ENCODE data around the gene POC1A. TPM values are rescaled to one million over a fixed set of nuclear protein-coding genes. Genes with fewer than 3 reads are reported as not detected.

The POC1A gene
- total RNA-seq, 1 experiment from 2014 or later = 16.1 TPM

DNA sequence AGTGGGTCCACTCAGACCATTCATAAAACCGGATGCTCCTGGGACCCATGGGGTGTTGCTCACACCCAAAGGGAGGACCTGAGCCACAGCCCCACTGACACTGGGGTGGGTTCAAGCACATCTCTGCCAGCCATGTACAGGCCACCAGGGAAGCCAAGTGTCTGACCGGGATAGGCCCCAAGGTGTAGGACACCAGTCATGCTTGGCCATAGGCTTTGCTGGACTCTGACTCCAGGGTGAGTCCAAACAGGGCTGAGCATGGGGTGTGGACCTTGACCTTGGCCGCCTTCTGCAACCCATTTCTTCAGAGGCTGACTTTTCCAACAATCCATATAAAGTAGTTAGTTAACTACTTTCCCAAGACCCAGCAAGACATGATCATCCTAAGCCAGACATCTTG lies 66.5 kb downstream of the POC1A start:
- DNase-seq (ENCODE audit: low spot score) = no peak
- no TSS peak for BruUV-seq (replicated peaks)
- CTCF ChIA-PET = no interaction called here

DNA sequence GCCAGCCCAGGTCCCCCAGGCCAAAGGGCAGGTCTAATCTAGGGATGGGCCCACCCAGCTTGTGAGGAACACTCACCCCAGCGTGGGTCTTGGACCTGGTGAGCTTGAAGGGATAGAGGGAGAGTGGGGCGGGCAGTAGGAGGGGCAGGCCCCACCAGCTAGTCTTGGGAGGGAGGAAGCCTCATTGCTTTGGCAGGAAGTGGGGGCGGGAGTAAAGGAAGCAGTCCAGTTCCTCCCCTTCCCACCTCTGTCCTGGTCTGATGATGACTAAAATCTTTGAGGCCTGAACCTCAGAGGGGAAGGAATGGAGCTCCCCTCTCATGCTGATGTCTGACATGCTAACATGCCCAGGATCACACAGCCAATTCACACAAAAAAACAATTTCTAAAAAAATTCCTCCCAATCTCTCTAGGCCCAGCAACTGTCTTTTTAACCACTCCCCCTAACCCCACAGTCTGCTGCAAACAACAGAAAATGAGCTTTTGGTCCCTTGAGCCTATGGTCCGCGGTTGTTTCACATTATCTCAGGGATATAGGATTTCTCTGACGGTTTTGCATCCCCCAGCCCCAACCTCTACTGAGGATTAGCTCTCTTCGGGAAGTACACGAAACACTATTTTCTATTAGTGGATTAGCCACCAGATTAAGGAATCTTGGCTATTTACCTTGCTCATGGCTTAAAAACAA lies 67.1 kb downstream of the POC1A start:
- CTCF ChIA-PET = no interaction called here
- POLR2A ChIA-PET (ENCODE audit: low non-redundant PET) = no interaction called here
- no peaks in the 10 kb centered on the region for H3K4me1 ChIP-seq (ENCODE audit: insufficient read depth, low read length, poor library complexity, severe bottlenecking)
- no peak overlapping the region for H3K27ac ChIP-seq (ENCODE audit: low read depth, low read length, poor library complexity, severe bottlenecking)
- intact Hi-C loops (cut with micrococcal nuclease; ENCODE audit: unreplicated experiment) = no loop called here
- no peaks in the 10 kb centered on the region for H3K9me3 ChIP-seq (ENCODE audit: low read depth, low read length, poor library complexity, severe bottlenecking)
- no peaks in the 10 kb centered on the region for H3K27me3 ChIP-seq (replicated peaks; ENCODE audit: insufficient read depth, low read depth, low read length, poor library complexity)
- no peak overlapping the region for H3K4me3 ChIP-seq (ENCODE audit: low read depth, low read length, poor library complexity, severe bottlenecking)
- no peak for DNase-seq (ENCODE audit: low spot score)
- BruUV-seq (replicated peaks) = no TSS peak
- TF ChIP-seq, protein P1, sequence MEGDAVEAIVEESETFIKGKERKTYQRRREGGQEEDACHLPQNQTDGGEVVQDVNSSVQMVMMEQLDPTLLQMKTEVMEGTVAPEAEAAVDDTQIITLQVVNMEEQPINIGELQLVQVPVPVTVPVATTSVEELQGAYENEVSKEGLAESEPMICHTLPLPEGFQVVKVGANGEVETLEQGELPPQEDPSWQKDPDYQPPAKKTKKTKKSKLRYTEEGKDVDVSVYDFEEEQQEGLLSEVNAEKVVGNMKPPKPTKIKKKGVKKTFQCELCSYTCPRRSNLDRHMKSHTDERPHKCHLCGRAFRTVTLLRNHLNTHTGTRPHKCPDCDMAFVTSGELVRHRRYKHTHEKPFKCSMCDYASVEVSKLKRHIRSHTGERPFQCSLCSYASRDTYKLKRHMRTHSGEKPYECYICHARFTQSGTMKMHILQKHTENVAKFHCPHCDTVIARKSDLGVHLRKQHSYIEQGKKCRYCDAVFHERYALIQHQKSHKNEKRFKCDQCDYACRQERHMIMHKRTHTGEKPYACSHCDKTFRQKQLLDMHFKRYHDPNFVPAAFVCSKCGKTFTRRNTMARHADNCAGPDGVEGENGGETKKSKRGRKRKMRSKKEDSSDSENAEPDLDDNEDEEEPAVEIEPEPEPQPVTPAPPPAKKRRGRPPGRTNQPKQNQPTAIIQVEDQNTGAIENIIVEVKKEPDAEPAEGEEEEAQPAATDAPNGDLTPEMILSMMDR (conservative IDR thresholded peaks at IDR 0.05; ENCODE audit: low read depth, low read length) = no peak
- TF ChIP-seq EZH2 (IDR thresholded peaks at IDR 0.05; ENCODE audit: borderline replicate concordance, low read depth, low read length, poor library complexity, severe bottlenecking) = no peak
- H3K36me3 ChIP-seq (ENCODE audit: insufficient read depth, low read length, poor library complexity, severe bottlenecking) = no peaks in the 10 kb centered on the region

More for the DNA sequence above, 66.5 kb downstream of the POC1A start:
- Histone ChIP-seq H3K27ac (ENCODE audit: low read depth, low read length, poor library complexity, severe bottlenecking) (no peak overlapping the region), H3K4me1 (ENCODE audit: insufficient read depth, low read length, poor library complexity, severe bottlenecking) (no peaks in the 10 kb centered on the region), H3K9me3 (ENCODE audit: low read depth, low read length, poor library complexity, severe bottlenecking) (no peaks in the 10 kb centered on the region), H3K27me3 (replicated peaks; ENCODE audit: insufficient read depth, low read depth, low read length, poor library complexity) (no peaks in the 10 kb centered on the region), H3K36me3 (ENCODE audit: insufficient read depth, low read length, poor library complexity, severe bottlenecking) (no peaks in the 10 kb centered on the region), H3K4me3 (ENCODE audit: low read depth, low read length, poor library complexity, severe bottlenecking) (no peak overlapping the region)
- POLR2A ChIA-PET (ENCODE audit: low non-redundant PET) = no interaction called here
- intact Hi-C loops (cut with micrococcal nuclease; ENCODE audit: unreplicated experiment) = no loop called here
- TF ChIP-seq, protein P1 (conservative IDR thresholded peaks at IDR 0.05; ENCODE audit: low read depth, low read length) = no peak
- TF ChIP-seq EZH2 (IDR thresholded peaks at IDR 0.05; ENCODE audit: borderline replicate concordance, low read depth, low read length, poor library complexity, severe bottlenecking) = no peak

DNA sequence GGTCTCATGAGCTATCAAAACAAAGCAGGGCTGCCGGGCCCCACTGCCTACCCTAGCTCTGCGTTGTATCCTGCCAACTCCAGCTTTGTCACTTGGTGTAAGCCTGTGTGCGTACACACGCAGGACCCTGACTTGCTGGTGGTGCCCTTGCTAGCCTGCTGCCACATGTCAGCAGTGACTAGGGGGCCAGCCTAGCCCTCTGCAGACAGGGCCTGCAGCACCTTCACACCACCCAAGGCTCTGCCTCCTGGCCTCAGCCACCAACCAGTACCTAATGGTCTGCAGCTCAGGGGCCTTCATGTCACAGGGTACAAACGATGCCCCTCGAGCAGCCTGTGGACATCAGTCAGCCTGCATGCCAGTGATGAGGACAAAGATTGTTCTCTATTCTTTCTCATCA lies 67.8 kb downstream of the POC1A start:
- no peak for TF ChIP-seq EZH2 (IDR thresholded peaks at IDR 0.05; ENCODE audit: borderline replicate concordance, low read depth, low read length, poor library complexity, severe bottlenecking)
- TF ChIP-seq, protein P1 (conservative IDR thresholded peaks at IDR 0.05; ENCODE audit: low read depth, low read length) = no peak
- CTCF ChIA-PET = no interaction called here

More for the DNA sequence above, 67.8 kb downstream of the POC1A start:
- POLR2A ChIA-PET (ENCODE audit: low non-redundant PET) = no interaction called here
- Histone ChIP-seq H3K27ac (ENCODE audit: low read depth, low read length, poor library complexity, severe bottlenecking) (no peak overlapping the region), H3K36me3 (ENCODE audit: insufficient read depth, low read length, poor library complexity, severe bottlenecking) (no peaks in the 10 kb centered on the region), H3K27me3 (replicated peaks; ENCODE audit: insufficient read depth, low read depth, low read length, poor library complexity) (no peaks in the 10 kb centered on the region), H3K4me1 (ENCODE audit: insufficient read depth, low read length, poor library complexity, severe bottlenecking) (no peaks in the 10 kb centered on the region), H3K9me3 (ENCODE audit: low read depth, low read length, poor library complexity, severe bottlenecking) (no peaks in the 10 kb centered on the region), H3K4me3 (ENCODE audit: low read depth, low read length, poor library complexity, severe bottlenecking) (no peak overlapping the region)
- no peak for DNase-seq (ENCODE audit: low spot score)
- intact Hi-C loops (cut with micrococcal nuclease; ENCODE audit: unreplicated experiment) = no loop called here
- BruUV-seq (replicated peaks) = no TSS peak

Data from A673 (cell line).